GM10266 (cell line): ENCODE data around the gene DOK6.

ENCODE experiments used
- DNase-seq: peaks from one replicate; pipeline ENCODE4 v3.0.0; 2012; ENCODE audit errors: extremely low spot score
- TF ChIP-seq, protein P1 (sequence below): IDR thresholded peaks from 2 replicates; pipeline ENCODE4 v1.5.1; 2012; ENCODE audit warnings: mild to moderate bottlenecking, low read depth; ENCODE audit not compliant: control insufficient read depth, insufficient read depth; ENCODE audit errors: missing control alignments

Gene DOK6

DNA sequence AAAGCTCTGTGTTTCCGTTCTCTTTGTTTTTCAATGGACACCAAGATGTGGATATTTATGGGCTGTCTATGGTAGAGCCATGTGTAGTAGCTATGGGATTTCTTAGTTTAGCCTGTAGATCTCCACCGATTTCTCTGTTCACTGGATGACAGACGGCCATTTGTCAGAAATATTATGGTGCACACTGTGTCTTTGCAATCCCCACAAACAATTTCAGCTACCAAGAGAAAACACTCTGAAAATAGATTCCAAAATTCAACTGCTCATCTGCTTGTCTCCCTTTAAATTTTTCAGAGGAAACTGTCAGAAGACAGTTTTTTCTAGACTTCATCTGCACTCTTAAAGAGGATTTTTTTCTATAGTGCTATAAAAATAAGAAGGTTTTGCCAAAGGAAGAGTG lies 380.2 kb downstream of the DOK6 start:
- TF ChIP-seq, protein P1, sequence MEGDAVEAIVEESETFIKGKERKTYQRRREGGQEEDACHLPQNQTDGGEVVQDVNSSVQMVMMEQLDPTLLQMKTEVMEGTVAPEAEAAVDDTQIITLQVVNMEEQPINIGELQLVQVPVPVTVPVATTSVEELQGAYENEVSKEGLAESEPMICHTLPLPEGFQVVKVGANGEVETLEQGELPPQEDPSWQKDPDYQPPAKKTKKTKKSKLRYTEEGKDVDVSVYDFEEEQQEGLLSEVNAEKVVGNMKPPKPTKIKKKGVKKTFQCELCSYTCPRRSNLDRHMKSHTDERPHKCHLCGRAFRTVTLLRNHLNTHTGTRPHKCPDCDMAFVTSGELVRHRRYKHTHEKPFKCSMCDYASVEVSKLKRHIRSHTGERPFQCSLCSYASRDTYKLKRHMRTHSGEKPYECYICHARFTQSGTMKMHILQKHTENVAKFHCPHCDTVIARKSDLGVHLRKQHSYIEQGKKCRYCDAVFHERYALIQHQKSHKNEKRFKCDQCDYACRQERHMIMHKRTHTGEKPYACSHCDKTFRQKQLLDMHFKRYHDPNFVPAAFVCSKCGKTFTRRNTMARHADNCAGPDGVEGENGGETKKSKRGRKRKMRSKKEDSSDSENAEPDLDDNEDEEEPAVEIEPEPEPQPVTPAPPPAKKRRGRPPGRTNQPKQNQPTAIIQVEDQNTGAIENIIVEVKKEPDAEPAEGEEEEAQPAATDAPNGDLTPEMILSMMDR = no peak
- no peak for DNase-seq

DNA sequence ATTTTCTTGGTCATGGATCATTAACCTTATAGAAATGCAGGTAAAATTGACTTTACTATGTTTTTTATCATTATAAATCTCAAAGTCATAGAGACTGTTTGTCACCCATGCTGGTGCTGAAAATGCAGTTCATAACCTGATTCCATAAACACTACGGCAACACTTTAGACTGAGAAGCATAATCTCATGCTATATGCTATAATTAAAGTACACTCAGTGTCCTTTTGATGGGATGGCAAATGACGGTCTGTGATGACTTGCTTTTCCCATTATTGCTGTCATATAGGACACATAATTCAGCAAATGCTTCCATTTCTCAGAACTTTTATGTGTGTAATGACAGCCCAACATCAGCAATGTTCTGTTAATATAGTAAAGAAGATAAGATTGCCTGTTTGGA lies 384.1 kb downstream of the DOK6 start:
- no peak for DNase-seq
- TF ChIP-seq, protein P1 = no peak

DNA sequence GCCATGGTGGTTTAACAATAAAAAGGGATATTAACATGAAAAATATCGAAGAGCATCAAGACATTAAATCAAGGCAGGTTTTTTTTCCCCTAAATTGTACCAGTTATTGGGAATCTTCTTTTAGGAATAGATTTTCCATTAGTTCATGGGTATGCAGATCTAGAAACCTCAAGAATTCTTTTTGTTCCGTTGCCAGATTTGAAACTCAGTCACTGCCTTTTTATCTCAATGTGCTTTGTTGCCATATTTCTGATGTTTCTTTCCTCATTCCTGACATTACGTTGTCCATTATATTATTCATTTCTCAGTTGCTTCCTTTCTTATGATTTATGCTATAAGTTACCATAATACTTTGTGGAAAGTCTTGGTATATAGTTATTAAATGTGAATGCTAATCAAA lies 384.8 kb downstream of the DOK6 start:
- no peak for DNase-seq
- TF ChIP-seq, protein P1 = no peak

DNA sequence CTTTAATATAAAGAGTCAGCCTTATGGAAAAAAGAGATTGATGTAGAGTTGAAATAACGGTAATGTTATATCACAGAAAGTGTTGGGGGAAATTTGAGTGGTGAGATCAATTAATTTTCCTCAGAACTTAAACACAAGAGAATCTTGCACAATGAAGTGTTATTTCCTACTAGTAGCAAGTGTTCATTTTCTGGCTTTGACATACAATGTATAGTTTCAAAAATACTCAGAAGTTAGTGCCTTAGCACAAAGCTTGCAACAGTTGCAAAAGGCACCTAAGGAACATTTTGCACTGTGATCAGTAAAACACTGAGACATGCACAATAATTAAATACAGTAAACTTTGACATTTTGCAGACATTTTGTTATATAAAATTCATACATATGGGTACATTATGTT lies 385.7 kb downstream of the DOK6 start:
- TF ChIP-seq, protein P1 = no peak
- no peak for DNase-seq

DNA sequence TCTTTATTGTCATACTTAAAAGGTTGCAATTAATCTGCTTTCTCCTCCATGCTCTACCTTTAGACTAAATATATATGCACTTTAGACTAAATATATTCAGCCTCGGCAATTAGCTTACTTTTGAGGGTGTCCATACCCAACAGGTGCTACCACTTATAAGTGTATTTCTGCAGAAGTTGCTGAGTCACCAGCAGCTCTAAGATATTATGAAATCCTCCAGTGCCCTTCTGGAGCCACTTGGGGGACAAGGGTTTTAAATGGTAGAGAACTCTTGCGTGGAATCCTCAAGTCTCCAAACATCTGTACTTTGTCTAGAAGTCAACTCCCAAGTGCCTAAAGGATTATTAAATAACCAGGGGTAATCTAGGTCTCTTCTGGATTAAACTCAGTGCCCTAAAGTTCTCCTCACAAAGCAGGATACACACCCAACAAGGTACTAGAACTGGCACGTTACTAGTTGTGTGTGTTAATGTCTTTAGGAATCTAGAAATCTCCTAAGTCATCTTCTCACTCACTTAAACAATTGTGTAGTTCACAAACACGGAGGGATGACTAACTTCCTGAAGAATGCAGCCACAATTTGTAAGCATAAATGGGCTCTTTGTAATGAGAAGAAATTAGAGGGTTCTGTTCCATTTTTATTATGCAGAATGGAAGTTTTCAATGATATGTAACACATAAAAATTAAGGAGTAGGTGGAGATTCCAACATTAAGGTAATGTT lies 387.3 kb downstream of the DOK6 start:
- DNase-seq = no peak
- TF ChIP-seq, protein P1 = no peak

DNA sequence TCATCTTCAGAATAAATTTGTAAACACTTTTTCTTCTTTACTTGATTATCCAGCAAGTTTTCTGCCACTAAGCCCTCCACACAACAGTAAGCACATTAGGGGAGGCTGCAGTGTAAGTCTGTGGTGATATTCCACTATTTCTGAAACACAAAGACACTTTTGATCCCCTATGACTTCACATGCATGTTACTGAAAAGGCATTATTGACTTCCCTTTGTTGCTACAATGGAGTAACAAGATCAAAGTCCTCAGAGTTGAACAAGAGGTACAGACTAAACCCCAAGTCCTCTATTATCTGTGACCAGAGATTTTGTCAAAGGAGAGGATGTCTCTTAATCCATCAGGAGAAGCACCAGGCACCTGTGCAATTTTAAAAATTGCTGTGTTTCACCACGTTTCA lies 389.1 kb downstream of the DOK6 start:
- no peak for DNase-seq

DNA sequence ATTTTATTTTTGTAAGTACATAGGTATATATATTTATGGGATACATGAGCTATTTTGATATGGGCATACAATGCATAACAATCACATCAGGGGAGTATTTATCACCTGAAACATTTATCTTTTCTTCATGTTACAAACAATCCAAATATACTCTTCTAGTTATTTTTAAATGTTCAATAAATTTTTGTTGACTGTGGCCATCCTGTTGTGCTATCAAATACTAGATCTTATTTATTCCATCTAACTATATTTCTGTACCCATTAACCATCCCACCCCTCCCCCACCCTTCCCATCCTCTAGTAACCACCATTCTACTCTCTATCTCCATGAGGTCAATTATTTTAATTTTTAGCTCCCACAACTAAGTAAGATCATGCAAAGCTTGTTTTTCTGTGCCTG lies 390.0 kb downstream of the DOK6 start:
- TF ChIP-seq, protein P1 = no peak

More for the DNA sequence above, 389.1 kb downstream of the DOK6 start:
- TF ChIP-seq, protein P1 = no peak

More for the DNA sequence above, 390.0 kb downstream of the DOK6 start:
- no peak for DNase-seq
